ENCODE results near the gene PTPRE.

DNA sequence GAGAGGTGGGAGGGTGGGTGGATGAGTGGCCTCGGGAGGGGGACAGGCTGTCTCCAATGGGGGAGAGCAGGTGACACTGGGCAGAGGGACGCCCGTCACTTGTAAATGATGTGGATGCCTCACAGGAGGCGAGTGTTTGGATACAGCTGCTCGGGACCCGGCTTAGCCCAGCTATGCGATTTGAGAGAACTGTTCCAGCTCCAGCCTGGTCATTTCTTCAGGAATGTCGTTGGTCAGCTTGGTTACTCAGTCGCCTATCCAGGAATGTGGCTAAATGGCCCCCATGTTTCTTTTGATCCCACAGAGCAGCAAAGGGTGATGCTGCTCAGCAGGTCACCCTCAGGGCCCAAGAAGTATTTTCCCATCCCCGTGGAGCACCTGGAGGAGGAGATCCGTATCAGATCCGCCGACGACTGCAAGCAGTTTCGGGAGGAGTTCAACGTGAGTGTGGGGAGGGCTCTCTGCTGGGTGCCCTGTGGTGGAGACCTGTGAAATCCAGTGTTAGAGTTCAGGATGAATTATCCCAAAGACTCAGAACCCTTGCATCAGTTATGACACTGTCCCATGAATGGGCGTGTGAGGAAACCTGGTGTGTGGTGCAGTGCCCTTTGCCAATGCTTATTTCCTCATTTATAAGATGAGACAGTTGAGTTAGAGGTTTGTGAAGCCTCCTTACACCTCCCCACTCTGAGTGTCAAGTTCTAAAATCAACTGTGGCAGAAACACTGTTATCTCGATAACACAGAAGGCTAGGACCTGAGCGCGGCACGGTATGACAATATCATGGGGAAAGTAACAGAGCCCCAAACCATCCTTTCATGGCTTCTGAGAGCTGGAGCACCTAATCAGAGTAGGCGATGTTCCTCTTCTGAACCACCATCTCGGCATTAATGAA, 142.6 kb downstream of the PTPRE start:
- TF ChIP-seq CTCF (IDR thresholded peaks at IDR 0.05) (no peak), NFE2L1 (CRISPR knock-in tag; IDR thresholded peaks at IDR 0.05) (no peak), ATF3 (CRISPR knock-in tag; conservative IDR thresholded peaks at IDR 0.05) (no peak), JUN (CRISPR knock-in tag; IDR thresholded peaks at IDR 0.05) (no peak), SP1 (CRISPR knock-in tag; conservative IDR thresholded peaks at IDR 0.05) (no peak), CDX4 (CRISPR knock-in tag; IDR thresholded peaks at IDR 0.05; ENCODE audit: borderline replicate concordance) (no peak), ATF6 (CRISPR knock-in tag; IDR thresholded peaks at IDR 0.05) (no peak)
- TF ChIP-seq, protein P1, sequence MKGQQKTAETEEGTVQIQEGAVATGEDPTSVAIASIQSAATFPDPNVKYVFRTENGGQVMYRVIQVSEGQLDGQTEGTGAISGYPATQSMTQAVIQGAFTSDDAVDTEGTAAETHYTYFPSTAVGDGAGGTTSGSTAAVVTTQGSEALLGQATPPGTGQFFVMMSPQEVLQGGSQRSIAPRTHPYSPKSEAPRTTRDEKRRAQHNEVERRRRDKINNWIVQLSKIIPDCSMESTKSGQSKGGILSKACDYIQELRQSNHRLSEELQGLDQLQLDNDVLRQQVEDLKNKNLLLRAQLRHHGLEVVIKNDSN (CRISPR knock-in tag; IDR thresholded peaks at IDR 0.05), result no peak
- TF ChIP-seq, protein P2, sequence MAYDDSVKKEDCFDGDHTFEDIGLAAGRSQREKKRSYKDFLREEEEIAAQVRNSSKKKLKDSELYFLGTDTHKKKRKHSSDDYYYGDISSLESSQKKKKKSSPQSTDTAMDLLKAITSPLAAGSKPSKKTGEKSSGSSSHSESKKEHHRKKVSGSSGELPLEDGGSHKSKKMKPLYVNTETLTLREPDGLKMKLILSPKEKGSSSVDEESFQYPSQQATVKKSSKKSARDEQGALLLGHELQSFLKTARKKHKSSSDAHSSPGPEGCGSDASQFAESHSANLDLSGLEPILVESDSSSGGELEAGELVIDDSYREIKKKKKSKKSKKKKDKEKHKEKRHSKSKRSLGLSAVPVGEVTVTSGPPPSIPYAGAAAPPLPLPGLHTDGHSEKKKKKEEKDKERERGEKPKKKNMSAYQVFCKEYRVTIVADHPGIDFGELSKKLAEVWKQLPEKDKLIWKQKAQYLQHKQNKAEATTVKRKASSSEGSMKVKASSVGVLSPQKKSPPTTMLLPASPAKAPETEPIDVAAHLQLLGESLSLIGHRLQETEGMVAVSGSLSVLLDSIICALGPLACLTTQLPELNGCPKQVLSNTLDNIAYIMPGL (CRISPR knock-in tag; IDR thresholded peaks at IDR 0.05), result no peak
